ENCODE measurements around the gene CAMKMT. TPM values are rescaled to one million over a fixed set of nuclear protein-coding genes. Genes with fewer than 3 reads are reported as not detected.

CAMKMT gene
- total RNA-seq, 4 donors from 2014 or later, result 7.6 to 16.2 (median 9.4) TPM

DNA sequence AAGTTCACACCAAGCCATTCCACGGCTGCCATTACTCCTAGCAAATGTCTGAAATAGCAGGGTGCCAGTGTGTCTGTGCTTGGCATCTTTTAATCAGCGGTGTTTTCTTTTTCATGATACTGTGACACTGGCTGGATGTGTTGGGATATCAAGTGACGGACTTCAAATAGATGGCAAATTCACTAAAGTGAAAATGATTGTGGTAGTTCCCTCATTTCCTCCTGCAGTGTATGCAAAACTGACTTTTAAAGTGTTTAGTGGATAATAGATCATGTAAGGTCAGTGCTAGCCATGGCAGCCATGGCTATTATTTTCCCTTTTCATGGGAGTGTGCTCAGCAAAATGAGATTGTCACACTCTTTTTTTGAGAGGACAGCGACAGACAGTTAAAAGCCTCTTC lies 318.2 kb downstream of the CAMKMT start:
- TF ChIP-seq, protein P1, sequence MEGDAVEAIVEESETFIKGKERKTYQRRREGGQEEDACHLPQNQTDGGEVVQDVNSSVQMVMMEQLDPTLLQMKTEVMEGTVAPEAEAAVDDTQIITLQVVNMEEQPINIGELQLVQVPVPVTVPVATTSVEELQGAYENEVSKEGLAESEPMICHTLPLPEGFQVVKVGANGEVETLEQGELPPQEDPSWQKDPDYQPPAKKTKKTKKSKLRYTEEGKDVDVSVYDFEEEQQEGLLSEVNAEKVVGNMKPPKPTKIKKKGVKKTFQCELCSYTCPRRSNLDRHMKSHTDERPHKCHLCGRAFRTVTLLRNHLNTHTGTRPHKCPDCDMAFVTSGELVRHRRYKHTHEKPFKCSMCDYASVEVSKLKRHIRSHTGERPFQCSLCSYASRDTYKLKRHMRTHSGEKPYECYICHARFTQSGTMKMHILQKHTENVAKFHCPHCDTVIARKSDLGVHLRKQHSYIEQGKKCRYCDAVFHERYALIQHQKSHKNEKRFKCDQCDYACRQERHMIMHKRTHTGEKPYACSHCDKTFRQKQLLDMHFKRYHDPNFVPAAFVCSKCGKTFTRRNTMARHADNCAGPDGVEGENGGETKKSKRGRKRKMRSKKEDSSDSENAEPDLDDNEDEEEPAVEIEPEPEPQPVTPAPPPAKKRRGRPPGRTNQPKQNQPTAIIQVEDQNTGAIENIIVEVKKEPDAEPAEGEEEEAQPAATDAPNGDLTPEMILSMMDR (IDR thresholded peaks at IDR 0.05), result no peak

DNA sequence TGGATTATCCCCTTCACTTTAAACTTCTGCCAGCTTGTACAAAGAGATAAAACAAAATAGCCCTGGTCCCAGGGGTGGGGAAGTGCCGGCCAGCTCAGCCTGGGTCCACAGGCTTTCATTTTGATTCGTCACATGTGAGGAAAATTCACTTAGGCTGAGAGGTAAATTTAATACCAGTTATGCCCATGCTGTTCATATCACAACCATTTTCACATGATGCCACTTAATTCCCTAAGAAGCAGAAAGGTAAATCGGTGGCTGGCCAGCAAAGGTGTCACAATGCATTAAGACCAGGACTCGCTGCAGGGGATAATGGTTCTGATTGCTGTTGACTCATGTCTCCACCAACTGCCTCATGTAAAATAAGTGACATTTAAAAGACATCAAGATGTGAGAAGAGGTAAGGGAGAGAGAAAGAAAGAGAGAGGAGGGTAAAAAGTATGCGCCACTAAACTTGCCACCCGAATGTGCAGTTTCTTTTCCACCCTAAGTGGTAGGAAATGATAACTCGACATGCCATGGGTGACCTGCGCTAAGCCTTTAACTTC lies 318.8 kb downstream of the CAMKMT start:
- ATAC-seq (ENCODE audit: low FRiP score) (no peak), DNase-seq (ENCODE audit: low spot score) (no peak)
- TF ChIP-seq, protein P1 (IDR thresholded peaks at IDR 0.05), result no peak

More for the DNA sequence above, 318.2 kb downstream of the CAMKMT start:
- DNase-seq (ENCODE audit: low spot score) (no peak), ATAC-seq (ENCODE audit: low FRiP score) (no peak)

DNA sequence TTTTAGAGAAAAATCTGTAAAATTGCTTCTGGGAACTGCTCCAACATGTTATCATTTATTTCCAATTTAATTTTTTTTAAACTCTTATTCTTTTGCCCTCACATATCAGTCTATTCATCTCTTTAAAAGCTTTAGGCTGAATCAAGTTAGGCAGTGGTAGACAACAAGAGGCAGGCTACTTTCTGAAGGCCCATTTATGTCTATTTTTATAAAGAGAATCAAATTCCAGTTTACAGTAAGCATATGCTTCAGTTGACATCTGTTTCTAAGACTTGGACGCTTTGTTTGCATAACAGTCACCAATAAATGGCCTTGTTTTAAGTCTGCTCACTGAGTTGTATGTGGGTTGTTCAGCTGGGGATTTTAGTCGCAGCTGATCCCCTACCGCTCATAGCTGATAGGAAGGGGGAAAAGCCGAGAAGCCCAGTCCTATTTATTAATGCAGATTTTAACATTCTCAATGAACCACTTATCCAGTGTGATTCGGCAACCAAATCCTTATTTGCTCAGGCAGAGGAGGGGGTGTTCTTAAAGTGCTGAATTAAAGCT lies 319.3 kb downstream of the CAMKMT start:
- ATAC-seq (ENCODE audit: low FRiP score) (no peak), DNase-seq (ENCODE audit: low spot score) (no peak)
- TF ChIP-seq, protein P1 (IDR thresholded peaks at IDR 0.05), result no peak

DNA sequence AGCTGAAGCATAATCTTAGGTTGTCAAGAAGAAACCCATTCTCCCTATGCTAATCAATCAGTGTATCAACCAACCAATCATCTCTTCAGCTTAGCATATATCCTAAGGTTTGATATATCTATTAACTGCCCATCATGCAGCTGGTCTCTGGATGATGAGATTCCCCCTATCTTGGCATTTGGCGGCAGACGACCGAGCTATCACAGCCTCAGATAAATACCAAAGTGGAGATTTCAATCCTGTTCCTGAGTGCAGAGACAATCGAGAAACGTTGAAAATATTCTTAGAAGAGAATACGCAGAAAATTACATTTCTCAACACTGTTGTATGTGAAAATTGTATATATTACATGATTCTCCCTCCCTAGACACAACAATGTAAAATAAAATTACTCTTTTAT lies 320.7 kb downstream of the CAMKMT start:
- no peak for DNase-seq (ENCODE audit: low spot score)
- ATAC-seq (ENCODE audit: low FRiP score), result no peak
- TF ChIP-seq, protein P1 (IDR thresholded peaks at IDR 0.05), result no peak

DNA sequence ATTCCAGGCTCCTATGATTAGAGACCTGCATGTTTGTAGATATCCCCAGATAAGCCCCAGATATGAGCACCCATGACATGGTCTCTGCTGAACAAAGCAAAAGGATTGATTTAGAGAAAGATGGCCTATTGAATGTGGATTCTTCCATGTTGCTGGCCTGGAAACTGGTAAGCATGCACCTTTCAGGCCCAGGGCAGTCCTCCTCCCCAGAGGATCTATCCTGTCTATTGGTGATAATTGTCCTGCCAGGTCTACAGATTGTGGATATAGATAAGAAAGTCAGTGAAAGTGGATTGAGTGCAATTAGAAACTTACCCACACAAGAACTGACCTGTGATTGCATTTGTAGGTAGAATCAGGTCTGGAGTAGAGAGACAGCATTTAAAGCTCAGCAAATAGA lies 322.8 kb downstream of the CAMKMT start:
- TF ChIP-seq, protein P1 (IDR thresholded peaks at IDR 0.05), result no peak
- ATAC-seq (ENCODE audit: low FRiP score), result no peak
- no peak for DNase-seq (ENCODE audit: low spot score)

DNA sequence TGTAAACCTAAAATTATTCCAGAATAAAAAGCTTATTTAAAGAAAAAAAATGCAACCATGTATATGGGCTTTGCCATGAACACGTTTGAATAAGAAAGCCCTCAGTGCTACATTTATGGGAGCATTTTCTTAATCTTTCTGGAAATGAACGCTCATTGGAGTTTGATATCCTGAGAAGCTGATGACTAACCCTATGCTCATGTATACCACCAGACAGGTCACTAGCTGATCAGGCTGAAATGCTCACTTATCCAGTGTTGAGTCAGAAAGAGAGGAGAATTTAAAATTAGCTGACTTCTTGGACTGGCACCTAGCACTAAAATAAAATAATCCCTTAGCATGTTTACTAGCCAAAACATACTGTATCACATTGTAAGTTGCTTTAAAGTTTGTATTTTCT lies 324.8 kb downstream of the CAMKMT start:
- ATAC-seq (ENCODE audit: low FRiP score) (no peak), DNase-seq (ENCODE audit: low spot score) (no peak)
- TF ChIP-seq, protein P1 (IDR thresholded peaks at IDR 0.05), result no peak
